H7 (cell line): Measurements from ENCODE around the gene SVBP. TPM values are rescaled to one million over a fixed set of nuclear protein-coding genes. Genes with fewer than 3 reads are reported as not detected.
A peak's percentile ranks its signal among the peaks of the same experiment; 100 is the strongest.

Experiments used
- DNase-seq: peaks from one replicate; pipeline ENCODE4 v3.0.0; 2012
- H3K27me3 ChIP-seq: 2 replicates; pipeline ENCODE4 v1.6.0; 2011; ENCODE audit warnings: mild to moderate bottlenecking, low read length; ENCODE audit not compliant: control insufficient read depth, insufficient read depth
- H3K36me3 ChIP-seq: replicated peaks from 2 replicates; pipeline ENCODE4 v1.5.1; 2011; ENCODE audit warnings: low read length; ENCODE audit not compliant: control insufficient read depth, insufficient read depth
- H3K4me3 ChIP-seq: 2 replicates; pipeline ENCODE4 v1.5.1; 2011; ENCODE audit warnings: low read depth, mild to moderate bottlenecking, control low read depth, low read length, moderate library complexity; ENCODE audit not compliant: insufficient read depth
- total RNA-seq: library from RNA; depleted of rRNA; stranded (reverse); fragments of >200 nt; shearing (Covaris generic); gene quantifications from 2 replicates; pipeline ENCODE4 v1.2.3, GENCODE V29; 2014; rRNA removed

SVBP gene
- total RNA-seq, 1 experiment from 2014 or later: 45.4 TPM

GRCh38 chr1:42768172-42768571, 49.0 kb downstream of the SVBP start:
- 0 out of 2 replicates have a peak, but pooled peaks cover 2% of the 10 kb centered on the region for H3K36me3 ChIP-seq
- DNase-seq: no peak
- H3K4me3 ChIP-seq: peak overlapping the region; percentile 100
- no peaks in the 10 kb centered on the region for H3K27me3 ChIP-seq

- DNase-seq: no peak
- Histone ChIP-seq H3K4me3 (peak overlapping the region; percentile 100), H3K27me3 (no peaks in the 10 kb centered on the region), H3K36me3 (no peaks in the 10 kb centered on the region)
Measured at GRCh38 chr1:42767510-42768000, 49.6 kb downstream of the SVBP start.

GRCh38 chr1:42766741-42767509, 50.3 kb downstream of the SVBP start, which contains the start of the genes C1orf50 and P3H1:
C1orf50 (plus strand) TSS chr1:42767249; CDS start chr1:42767312, 63 bp downstream.
P3H1 (minus strand) TSS chr1:42767028; CDS start chr1:42766971, 57 bp downstream.
- H3K4me3 ChIP-seq: peak within 1 kb of the TSS; percentile 100
- peaks cover 2% of the 10 kb centered on the region; the same call in 1 of the 2 replicates for H3K36me3 ChIP-seq
- no peaks in the 10 kb centered on the region for H3K27me3 ChIP-seq
- DNase-seq: peak; percentile 99

GRCh38 chr1:42765832-42766740, 51.1 kb downstream of the SVBP start:
- no peaks in the 10 kb centered on the region for H3K27me3 ChIP-seq
- DNase-seq: peak; percentile 74
- H3K36me3 ChIP-seq: peaks cover 2% of the 10 kb centered on the region
- H3K4me3 ChIP-seq: peak overlapping the region; percentile 82

GRCh38 chr1:42765269-42765668, 51.9 kb downstream of the SVBP start:
- Histone ChIP-seq H3K4me3 (peak overlapping the region; percentile 82), H3K27me3 (no peaks in the 10 kb centered on the region), H3K36me3 (peaks cover 2% of the 10 kb centered on the region)
- DNase-seq: no peak

- no peaks in the 10 kb centered on the region for H3K27me3 ChIP-seq
- no peak for DNase-seq
- H3K4me3 ChIP-seq: no peak overlapping the region
- H3K36me3 ChIP-seq: peaks cover 12% of the 10 kb centered on the region
Measured at GRCh38 chr1:42762269-42762668, 54.9 kb downstream of the SVBP start.

- no peak for DNase-seq
- H3K27me3 ChIP-seq: no peaks in the 10 kb centered on the region
- peaks cover 12% of the 10 kb centered on the region for H3K36me3 ChIP-seq
- no peak overlapping the region for H3K4me3 ChIP-seq
Measured at GRCh38 chr1:42761567-42761966, 55.6 kb downstream of the SVBP start.

GRCh38 chr1:42759114-42759513, 58.1 kb downstream of the SVBP start:
- peak; percentile 59 for DNase-seq
- H3K36me3 ChIP-seq: peaks cover 30% of the 10 kb centered on the region
- H3K4me3 ChIP-seq: no peak overlapping the region
- H3K27me3 ChIP-seq: no peaks in the 10 kb centered on the region

GRCh38 chr1:42758641-42759040, 58.6 kb downstream of the SVBP start:
- no peaks in the 10 kb centered on the region for H3K27me3 ChIP-seq
- DNase-seq: no peak
- H3K4me3 ChIP-seq: no peak overlapping the region
- peaks cover 33% of the 10 kb centered on the region for H3K36me3 ChIP-seq

- Histone ChIP-seq H3K4me3 (no peak overlapping the region), H3K27me3 (no peaks in the 10 kb centered on the region), H3K36me3 (peaks cover 35% of the 10 kb centered on the region)
- no peak for DNase-seq
Measured at GRCh38 chr1:42757892-42758275, 59.3 kb downstream of the SVBP start.

Other genes with a start within 250 kb of the SVBP start
- gene PPIH, start 159.0 kb downstream of the SVBP start, total RNA-seq: 75.7 and 81.8 TPM in 2 replicates
- gene YBX1, start 135.0 kb downstream of the SVBP start, total RNA-seq: 1,494 and 1,850 TPM in 2 replicates
- gene CLDN19, start 77.2 kb downstream of the SVBP start, total RNA-seq: 11.0 and 12.2 TPM in 2 replicates
- 139 and 148 TPM in 2 replicates for gene P3H1, start 50.4 kb downstream of the SVBP start, total RNA-seq
- gene C1orf50, start 50.1 kb downstream of the SVBP start, total RNA-seq: 6.2 and 8.2 TPM in 2 replicates
- 1.00 and 1.1 TPM in 2 replicates for gene TMEM269, start 32.4 kb downstream of the SVBP start, total RNA-seq
- 4.6 and 5.0 TPM in 2 replicates for gene ERMAP, start 275 bp downstream of the SVBP start, total RNA-seq
- 30.4 and 33.5 TPM in 2 replicates for gene ZNF691, start 29.2 kb upstream of the SVBP start, total RNA-seq
- 90.9 and 93.7 TPM in 2 replicates for gene SLC2A1, start 141.5 kb upstream of the SVBP start, total RNA-seq